H9 (cell line): ENCODE data around the gene PDE2A. TPM values are rescaled to one million over a fixed set of nuclear protein-coding genes. Genes with fewer than 3 reads are reported as not detected.

Experiments
- DNase-seq: peaks from one replicate; pipeline ENCODE4 v3.0.0-alpha.2; 2017
- H2AFZ ChIP-seq: one replicate; pipeline ENCODE4 v1.6.1; 2013; ENCODE audit warnings: mild to moderate bottlenecking, low read length, control low read depth, moderate library complexity
- H2AK5ac ChIP-seq: 2 replicates; pipeline ENCODE4 v1.6.1; 2013; ENCODE audit warnings: low read length, control low read depth, mixed read lengths; ENCODE audit not compliant: insufficient read length
- H2BK120ac ChIP-seq: one replicate; pipeline ENCODE4 v1.6.1; 2013; ENCODE audit warnings: low read depth, mild to moderate bottlenecking, low read length, control low read depth, inconsistent platforms; ENCODE audit not compliant: poor library complexity, severe bottlenecking
- H2BK12ac ChIP-seq: 2 replicates; pipeline ENCODE4 v1.6.1; 2013; ENCODE audit warnings: low read length, control low read depth, mixed read lengths, low read depth; ENCODE audit not compliant: insufficient read length
- H2BK15ac ChIP-seq: 2 replicates; pipeline ENCODE4 v1.6.1; 2013; ENCODE audit warnings: low read depth, low read length, control low read depth
- H2BK20ac ChIP-seq: one replicate; pipeline ENCODE4 v1.6.1; 2013; ENCODE audit warnings: low read depth, mild to moderate bottlenecking, low read length, control low read depth, inconsistent platforms; ENCODE audit not compliant: poor library complexity, severe bottlenecking
- H2BK5ac ChIP-seq: 2 replicates; pipeline ENCODE4 v1.6.1; 2013; ENCODE audit warnings: low read length, control low read depth, mixed read lengths; ENCODE audit not compliant: insufficient read length
- H3K14ac ChIP-seq: 2 replicates; pipeline ENCODE4 v1.6.1; 2013; ENCODE audit warnings: low read length, control low read depth; ENCODE audit not compliant: insufficient read depth
- H3K18ac ChIP-seq: 2 replicates; pipeline ENCODE4 v1.6.1; 2013; ENCODE audit warnings: low read depth, mild to moderate bottlenecking, mixed read lengths, low read length, control low read depth; ENCODE audit not compliant: insufficient read length
- H3K23ac ChIP-seq: 2 replicates; pipeline ENCODE4 v1.6.1; 2013; ENCODE audit warnings: low read length, control low read depth, mixed read lengths, low read depth; ENCODE audit not compliant: insufficient read length
- H3K23me2 ChIP-seq: 2 replicates; pipeline ENCODE4 v1.6.1; 2013; ENCODE audit warnings: low read depth, mild to moderate bottlenecking, mixed read lengths, low read length, control low read depth; ENCODE audit not compliant: insufficient read length, poor library complexity, severe bottlenecking
- H3K27ac ChIP-seq: 2 replicates; pipeline ENCODE4 v1.5.1; 2013; ENCODE audit warnings: low read length, control low read depth, mixed read lengths, low read depth; ENCODE audit not compliant: insufficient read length
- H3K27me3 ChIP-seq: 2 replicates; pipeline ENCODE4 v1.6.1; 2013; ENCODE audit warnings: low read length, control low read depth, inconsistent platforms; ENCODE audit not compliant: insufficient read depth
- H3K4ac ChIP-seq: 2 replicates; pipeline ENCODE4 v1.6.1; 2013; ENCODE audit warnings: low read depth, mild to moderate bottlenecking, control low read depth, inconsistent platforms, low read length, moderate library complexity
- H3K4me1 ChIP-seq: 2 replicates; pipeline ENCODE4 v1.6.1; 2013; ENCODE audit warnings: low read length, control low read depth, inconsistent platforms; ENCODE audit not compliant: insufficient read depth
- H3K4me2 ChIP-seq: 2 replicates; pipeline ENCODE4 v1.6.1; 2013; ENCODE audit warnings: low read length, control low read depth, mixed read lengths; ENCODE audit not compliant: insufficient read length, insufficient read depth
- H3K56ac ChIP-seq: 2 replicates; pipeline ENCODE4 v1.6.1; 2013; ENCODE audit warnings: low read depth, mild to moderate bottlenecking, mixed read lengths, low read length, control low read depth; ENCODE audit not compliant: insufficient read length
- H3K79me1 ChIP-seq: 2 replicates; pipeline ENCODE4 v1.6.1; 2013; ENCODE audit warnings: low read depth, mild to moderate bottlenecking, moderate library complexity, low read length, control low read depth, inconsistent platforms; ENCODE audit not compliant: insufficient read depth, poor library complexity, severe bottlenecking
- H3K79me2 ChIP-seq: 2 replicates; pipeline ENCODE4 v1.6.1; 2013; ENCODE audit warnings: low read length, control low read depth, inconsistent platforms; ENCODE audit not compliant: insufficient read depth
- H3K9ac ChIP-seq: 2 replicates; pipeline ENCODE4 v1.6.1; 2013; ENCODE audit warnings: low read length, control low read depth, mixed read lengths; ENCODE audit not compliant: insufficient read length; ENCODE audit errors: extremely low read depth
- H3K9me3 ChIP-seq: one replicate; pipeline ENCODE4 v1.6.1; 2013; ENCODE audit warnings: low read depth, low read length, inconsistent platforms; ENCODE audit not compliant: control insufficient read depth
- H3T11ph ChIP-seq: one replicate; pipeline ENCODE4 v1.6.1; 2013; ENCODE audit warnings: mild to moderate bottlenecking, low read length, control low read depth, inconsistent platforms
- H4K20me1 ChIP-seq: one replicate; pipeline ENCODE4 v1.6.1; 2013; ENCODE audit not compliant: control insufficient read depth, insufficient read length, insufficient read depth
- H4K5ac ChIP-seq: 2 replicates; pipeline ENCODE4 v1.6.1; 2013; ENCODE audit warnings: low read depth, mild to moderate bottlenecking, mixed read lengths, low read length, control low read depth; ENCODE audit not compliant: insufficient read length
- H4K8ac ChIP-seq: replicated peaks from 2 replicates; pipeline ENCODE4 v1.6.1; 2013; ENCODE audit warnings: low read length, control low read depth, mixed read lengths, low read depth; ENCODE audit not compliant: insufficient read length
- H4K91ac ChIP-seq: 2 replicates; pipeline ENCODE4 v1.6.1; 2013; ENCODE audit warnings: low read depth, mild to moderate bottlenecking, moderate library complexity, mixed read lengths, low read length, control low read depth; ENCODE audit not compliant: insufficient read length
- H3K27ac Mint-ChIP-seq, 3 experiments: 2 replicates in 2 of 3; 3 replicates in 1 of 3; pipeline ENCODE4 v1.8.0; 2020 to 2021; ENCODE audit warnings: mixed read lengths in 3 of 3, mild to moderate bottlenecking in 1 of 3, moderate library complexity in 1 of 3
- H3K27me3 Mint-ChIP-seq: 2 replicates; pipeline ENCODE4 v1.8.0; 2021; ENCODE audit warnings: low read depth, mild to moderate bottlenecking, moderate library complexity, mixed read lengths
- H3K36me3 Mint-ChIP-seq, 3 experiments: 2 replicates in 2 of 3; 3 replicates in 1 of 3; pipeline ENCODE4 v1.8.0; 2020 to 2021; ENCODE audit warnings: low read depth in 3 of 3, mixed read lengths in 3 of 3; ENCODE audit not compliant: insufficient read depth in 1 of 3
- H3K4me1 Mint-ChIP-seq, 2 experiments: 2 replicates each; pipeline ENCODE4 v1.8.0; 2020; ENCODE audit warnings: mixed read lengths in 2 of 2
- H3K4me3 Mint-ChIP-seq, 2 experiments: 2 replicates in 1 of 2; 3 replicates in 1 of 2; pipeline ENCODE4 v1.8.0; 2020 to 2021; ENCODE audit warnings: mild to moderate bottlenecking in 2 of 2, mixed read lengths in 2 of 2, moderate library complexity in 1 of 2
- H3K9me3 Mint-ChIP-seq, 2 experiments: 2 replicates in 1 of 2; 3 replicates in 1 of 2; pipeline ENCODE4 v1.8.0; 2020; ENCODE audit warnings: mild to moderate bottlenecking in 2 of 2, mixed read lengths in 2 of 2, moderate library complexity in 1 of 2
- CTCF ChIP-seq: fragments of 200-600 bp; sonication (generic); conservative IDR thresholded peaks from 3 replicates; pipeline ENCODE4 v1.8.0; 2021; ENCODE audit warnings: antibody characterized with exemption, mild to moderate bottlenecking
- WGBS: extraction: QIAGEN DNeasy Blood & Tissue Kit; methylation state at CpG from one replicate; pipeline ENCODE4 v1.1.7; 2013; ENCODE audit warnings: missing lambda C conversion rate, low lambda C conversion rate, mixed read lengths; ENCODE audit not compliant: insufficient read length; ENCODE audit errors: extremely low coverage; 5-methylcytosine and 5-hydroxymethylcytosine counted together
- total RNA-seq: library from RNA; stranded (reverse); gene quantifications from 2 replicates; pipeline ENCODE4 v1.2.1, GENCODE V29; 2021

Gene PDE2A
- total RNA-seq, 1 experiment from 2014 or later, result 3.4 TPM

GRCh38 chr11:72682238-72682857 lies 8.1 kb upstream of the PDE2A start:
- H2BK5ac ChIP-seq, result no peak overlapping the region
- no peak overlapping the region for H4K8ac ChIP-seq
- no peak overlapping the region for H3K14ac ChIP-seq
- H3T11ph ChIP-seq, result no peak overlapping the region
- TF ChIP-seq CTCF, result no peak
- Mint-ChIP-seq H3K36me3 (peaks cover 0 to 15% (median 5%) of the 10 kb centered on the region in 3 experiments; a peak in 4 of 7 replicates), H3K4me3 (no peak overlapping the region; a peak in 1 of 5 replicates), H3K9me3 (no peaks in the 10 kb centered on the region; a peak in 1 of 5 replicates), H3K4me1 (peaks cover 25 to 36% of the 10 kb centered on the region in 2 experiments), H3K27me3 (peaks cover 41% of the 10 kb centered on the region), H3K27ac (no peak overlapping the region)
- no peak overlapping the region for H2AK5ac ChIP-seq
- DNase-seq, result no peak
- H2BK12ac ChIP-seq, result no peak overlapping the region
- no peak overlapping the region for H2AFZ ChIP-seq
- no peak overlapping the region for H3K4me2 ChIP-seq
- no peak overlapping the region for H2BK120ac ChIP-seq
- no peak overlapping the region for H4K91ac ChIP-seq
- H2BK15ac ChIP-seq, result no peak overlapping the region
- no peak overlapping the region for H3K9ac ChIP-seq
- no peak overlapping the region for H2BK20ac ChIP-seq
- H4K20me1 ChIP-seq, result no peaks in the 10 kb centered on the region
- H3K56ac ChIP-seq, result no peak overlapping the region
- WGBS, result no CpG with 5 or more reads among the region's 5 CpGs
- no peaks in the 10 kb centered on the region for H3K79me1 ChIP-seq
- no peaks in the 10 kb centered on the region for H3K79me2 ChIP-seq
- no peak overlapping the region for H3K4ac ChIP-seq
- no peak overlapping the region for H3K27ac ChIP-seq
- H3K23me2 ChIP-seq, result no peaks in the 10 kb centered on the region
- H3K18ac ChIP-seq, result no peak overlapping the region
- H4K5ac ChIP-seq, result no peak overlapping the region
- no peak overlapping the region for H3K23ac ChIP-seq
- no peaks in the 10 kb centered on the region for H3K9me3 ChIP-seq
- H3K27me3 ChIP-seq, result no peaks in the 10 kb centered on the region; the same call in 1 of the 2 replicates
- H3K4me1 ChIP-seq, result no peaks in the 10 kb centered on the region; the same call in 1 of the 2 replicates
